Activated CD4-positive, alpha-beta T cell treated with anti-CD3 and anti-CD28 coated beads for 1 hour (primary cell): ENCODE data around the gene TPM1.
"Not testable (repeated sequence)": the region's sequence is repeated elsewhere in the genome, so short reads cannot be mapped to it uniquely, and the experiment has no call there.

Experiments
- DNase-seq: peaks from one replicate; pipeline ENCODE4 v3.0.0-alpha.2; 2020

Gene TPM1

GRCh38 chr15:63041974-63042876 lies at the start of gene TPM1:
Gene TPM1, plus strand, starts transcription at chr15:63042747. Its CDS starts 83 bp downstream, at chr15:63042830.
- no peak for DNase-seq

GRCh38 chr15:62993066-62993465 lies 49.5 kb upstream of the TPM1 start:
- DNase-seq: no peak

GRCh38 chr15:62993632-62994031 lies 48.9 kb upstream of the TPM1 start:
- not testable (repeated sequence) for DNase-seq

GRCh38 chr15:62994439-62994838 lies 48.1 kb upstream of the TPM1 start:
- no peak for DNase-seq

GRCh38 chr15:62994975-62995681 lies 47.4 kb upstream of the TPM1 start:
- no peak for DNase-seq

GRCh38 chr15:62997441-62997840 lies 45.1 kb upstream of the TPM1 start:
- DNase-seq: no peak

GRCh38 chr15:62998262-62998890 lies 44.2 kb upstream of the TPM1 start:
- no peak for DNase-seq

GRCh38 chr15:62999178-62999577 lies 43.4 kb upstream of the TPM1 start:
- DNase-seq: no peak

GRCh38 chr15:62999923-63000561 lies 42.5 kb upstream of the TPM1 start:
- DNase-seq: no peak

- no peak for DNase-seq
Measured at GRCh38 chr15:63000706-63001105, 41.8 kb upstream of the TPM1 start.

GRCh38 chr15:63004211-63004610 lies 38.3 kb upstream of the TPM1 start:
- no peak for DNase-seq

- DNase-seq: no peak
Measured at GRCh38 chr15:63006032-63006878, 36.3 kb upstream of the TPM1 start.

- DNase-seq: no peak
Measured at GRCh38 chr15:63008333-63009049, 34.1 kb upstream of the TPM1 start.

- no peak for DNase-seq
Measured at GRCh38 chr15:63010386-63010785, 32.2 kb upstream of the TPM1 start.

- no peak for DNase-seq
Measured at GRCh38 chr15:63010920-63011693, 31.4 kb upstream of the TPM1 start.

GRCh38 chr15:63012444-63012843 lies 30.1 kb upstream of the TPM1 start:
- DNase-seq: no peak

GRCh38 chr15:63013052-63013808 lies 29.3 kb upstream of the TPM1 start:
- DNase-seq: no peak

GRCh38 chr15:63014578-63014977 lies 28.0 kb upstream of the TPM1 start:
- DNase-seq: no peak

- no peak for DNase-seq
Measured at GRCh38 chr15:63015618-63016017, 26.9 kb upstream of the TPM1 start.

- no peak for DNase-seq
Measured at GRCh38 chr15:63016234-63016633, 26.3 kb upstream of the TPM1 start.
